ENCODE measurements around the gene HNF1B.

DNA sequence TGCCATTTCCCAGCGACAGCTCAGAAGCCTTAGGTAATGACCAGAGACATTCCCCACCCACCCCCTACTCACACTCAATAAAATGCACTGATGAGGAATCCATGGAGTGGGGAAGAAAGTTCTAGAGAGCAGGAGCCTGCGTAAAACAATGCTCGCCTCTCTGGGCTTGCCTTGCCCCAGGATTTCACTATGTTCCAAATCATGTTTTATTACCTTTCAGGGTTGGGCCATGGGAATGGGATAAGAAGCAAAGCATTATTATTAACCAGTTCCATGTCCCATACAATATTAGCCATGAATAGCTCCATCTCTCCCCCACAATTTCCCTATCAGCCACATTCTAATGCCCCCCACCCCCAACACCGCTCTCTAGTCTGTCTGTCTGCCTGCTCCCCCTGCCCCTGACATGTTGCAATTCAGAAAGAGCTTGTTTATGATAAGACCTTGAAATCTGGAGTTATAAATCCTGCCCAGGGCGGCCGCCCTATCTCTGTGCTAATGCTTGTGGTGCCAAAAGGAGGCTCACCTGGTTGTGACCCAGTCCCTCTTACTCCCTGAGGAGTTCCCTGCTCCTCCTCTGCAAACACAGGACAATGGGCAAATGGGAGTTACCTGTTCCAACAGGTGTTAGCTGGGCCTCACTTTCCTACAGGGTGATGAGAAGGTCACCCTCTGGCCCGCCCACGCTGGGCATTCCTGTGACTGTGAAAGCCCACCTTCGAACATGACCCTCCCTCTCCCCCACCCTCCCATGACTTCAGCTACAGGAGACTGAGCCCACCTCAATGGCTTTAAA lies 73.6 kb downstream of the HNF1B start:
- TF ChIP-seq ISL1 (CRISPR knock-in tag; IDR thresholded peaks at IDR 0.05), result no peak
- TF ChIP-seq GLIS3 (CRISPR knock-in tag; IDR thresholded peaks at IDR 0.05), result no peak
- TF ChIP-seq, protein P1, sequence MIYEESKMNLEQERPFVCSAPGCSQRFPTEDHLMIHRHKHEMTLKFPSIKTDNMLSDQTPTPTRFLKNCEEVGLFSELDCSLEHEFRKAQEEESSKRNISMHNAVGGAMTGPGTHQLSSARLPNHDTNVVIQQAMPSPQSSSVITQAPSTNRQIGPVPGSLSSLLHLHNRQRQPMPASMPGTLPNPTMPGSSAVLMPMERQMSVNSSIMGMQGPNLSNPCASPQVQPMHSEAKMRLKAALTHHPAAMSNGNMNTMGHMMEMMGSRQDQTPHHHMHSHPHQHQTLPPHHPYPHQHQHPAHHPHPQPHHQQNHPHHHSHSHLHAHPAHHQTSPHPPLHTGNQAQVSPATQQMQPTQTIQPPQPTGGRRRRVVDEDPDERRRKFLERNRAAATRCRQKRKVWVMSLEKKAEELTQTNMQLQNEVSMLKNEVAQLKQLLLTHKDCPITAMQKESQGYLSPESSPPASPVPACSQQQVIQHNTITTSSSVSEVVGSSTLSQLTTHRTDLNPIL (CRISPR knock-in tag; IDR thresholded peaks at IDR 0.05; ENCODE audit: low read depth), result no peak
- TF ChIP-seq ZFP3 (CRISPR knock-in tag; IDR thresholded peaks at IDR 0.05), result no peak
- no peak for TF ChIP-seq CSDC2 (CRISPR knock-in tag; IDR thresholded peaks at IDR 0.05)

All from SK-N-SH treated with all-trans-retinoic acid at 6 μM for 48 hours (cell line).